Stimulated activated CD4-positive, alpha-beta T cell treated with anti-CD3 and anti-CD28 coated beads, Interleukin-4, amount 100 ng/mL, for 48 hours (primary cell): ENCODE measurements around the gene IL4I1.

Source experiments
- DNase-seq, 2 donors: peaks; one replicate each; pipeline ENCODE4 v3.0.0-alpha.2; 2020; ENCODE audit warnings: low read depth in 2 of 2

IL4I1 gene

DNA sequence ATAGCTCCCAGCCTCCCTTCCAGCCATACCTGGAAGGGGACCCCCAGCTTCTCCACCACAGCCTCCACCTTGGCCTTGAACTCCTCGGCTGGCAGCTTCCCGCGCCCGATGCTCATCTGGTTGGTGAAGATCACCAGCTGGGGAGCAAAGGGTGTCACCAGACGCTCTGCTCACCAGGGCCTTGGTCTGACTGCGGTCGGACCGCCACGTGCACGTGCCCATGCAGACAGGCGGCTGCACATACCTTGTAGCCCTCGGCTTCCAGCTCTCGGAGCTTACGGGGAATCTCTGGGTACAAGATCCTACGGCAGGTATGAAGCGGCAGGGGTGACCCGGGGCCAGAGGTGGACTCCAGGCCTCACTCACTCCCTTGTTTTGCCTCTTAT is 32.8 kb downstream of the IL4I1 start:
- DNase-seq: no peak

DNA sequence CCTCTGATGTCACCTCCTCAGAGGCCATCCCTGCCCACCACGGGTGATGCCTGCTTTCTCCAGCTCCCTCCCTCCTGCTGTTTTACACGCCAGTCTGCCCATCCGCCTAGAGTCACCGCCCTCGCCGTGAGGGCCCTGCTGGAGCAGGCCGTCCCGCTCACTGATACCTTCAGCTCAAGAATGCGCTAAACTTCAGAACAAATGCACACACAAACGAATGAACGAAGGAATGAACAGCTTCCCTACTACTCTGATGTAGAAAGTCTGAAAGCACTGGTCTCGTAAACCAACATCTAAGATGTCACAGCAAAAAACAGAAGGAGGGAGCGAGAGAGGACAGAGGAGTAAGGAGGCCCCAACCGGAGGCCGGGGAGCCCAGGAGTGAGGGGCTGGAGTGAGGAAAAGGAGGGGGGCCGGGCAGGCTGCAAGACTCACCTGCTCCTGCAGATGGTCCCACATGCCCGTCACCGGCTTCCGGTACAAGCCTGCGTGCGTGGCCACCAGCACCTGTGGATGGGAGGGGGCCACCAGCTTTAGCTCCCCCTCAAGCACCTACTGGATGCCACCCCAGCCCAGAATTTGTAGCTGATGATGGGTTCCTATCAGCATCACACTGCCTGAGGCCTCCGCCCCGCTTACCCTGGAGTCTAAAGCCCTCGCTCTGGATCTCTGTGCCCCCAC is 33.3 kb downstream of the IL4I1 start:
- no peak for DNase-seq

DNA sequence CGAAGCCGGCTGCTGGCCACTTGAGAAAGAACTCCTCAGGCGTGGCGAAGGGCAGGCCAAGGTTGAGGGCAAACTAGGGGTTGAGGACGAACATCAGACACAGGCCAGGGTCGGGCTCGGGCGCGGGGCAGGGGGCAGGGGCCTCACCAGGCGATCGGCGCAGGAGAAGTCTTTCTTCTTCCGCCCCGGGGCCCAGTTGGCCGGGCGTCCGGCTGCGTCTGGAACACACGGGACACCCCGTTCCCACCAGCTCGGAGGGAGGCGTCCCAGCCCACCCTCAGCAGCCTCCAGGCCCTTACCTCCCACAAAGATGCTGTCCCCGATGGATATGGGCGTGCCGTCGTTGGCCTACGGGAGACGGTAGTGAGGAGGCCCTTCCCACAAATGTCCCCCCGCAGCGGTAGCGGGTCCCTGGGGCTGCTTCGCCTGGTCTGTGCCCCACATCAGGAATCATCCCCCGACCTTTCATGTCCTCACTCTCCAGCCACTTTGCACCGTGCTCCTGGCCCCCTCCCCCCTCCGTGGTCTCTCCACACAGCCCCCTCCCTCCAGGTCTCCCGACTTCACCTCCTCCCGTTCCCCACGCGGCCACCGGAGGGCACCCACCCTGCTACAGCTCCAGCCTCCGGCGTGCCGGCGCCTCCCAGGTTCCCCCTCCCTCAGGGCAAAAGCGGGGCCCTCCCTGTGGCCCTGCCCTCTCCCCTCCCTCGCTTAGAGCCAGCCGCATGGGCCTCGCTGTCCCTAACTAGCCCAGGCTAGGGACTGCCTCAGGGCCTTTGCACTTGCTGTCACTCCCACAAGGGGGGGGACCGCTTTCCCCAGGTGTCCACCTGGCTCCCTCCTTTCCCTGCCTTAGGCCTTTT is 34.1 kb downstream of the IL4I1 start:
- no peak for DNase-seq

DNA sequence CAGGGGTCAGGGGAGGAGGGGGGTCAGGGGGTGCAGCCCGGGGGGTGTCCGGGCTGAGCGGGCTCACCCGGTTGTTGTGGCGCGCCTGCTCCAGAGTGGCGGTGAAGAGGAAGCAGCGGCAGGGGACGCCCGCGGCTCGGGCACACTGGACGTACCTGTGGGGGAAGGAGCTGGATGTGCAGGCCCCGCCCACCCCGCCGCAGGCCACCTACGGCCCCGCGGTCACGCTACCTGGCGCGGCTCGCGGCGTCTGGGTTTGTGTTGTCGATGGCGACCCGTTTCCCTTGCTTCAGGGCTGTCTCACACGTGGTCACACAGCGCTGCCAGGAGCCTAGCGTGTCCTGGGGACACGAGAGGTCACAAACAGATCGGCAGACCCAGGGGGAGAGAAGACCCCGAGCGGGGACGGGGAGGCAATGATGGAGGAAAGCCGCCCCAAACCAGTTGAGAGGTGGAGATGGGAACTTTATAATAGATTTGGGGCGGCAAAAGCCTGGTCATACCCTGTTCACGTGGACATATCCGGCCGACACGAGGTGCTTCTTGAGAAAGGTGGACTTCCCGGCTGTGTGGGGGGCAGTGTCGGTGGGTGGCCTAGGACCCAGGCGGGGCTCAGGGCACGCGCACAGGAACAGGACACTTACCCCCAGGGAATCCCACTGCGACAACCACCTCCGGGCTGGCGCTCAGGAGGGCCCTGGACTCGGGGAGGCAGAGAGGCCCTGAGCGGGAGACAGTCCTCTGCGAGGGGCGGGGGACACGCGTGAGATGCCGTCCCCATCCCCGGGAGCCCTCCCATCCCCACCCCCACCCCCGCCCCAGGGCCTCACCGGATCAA is 34.9 kb downstream of the IL4I1 start:
- DNase-seq: no peak

DNA sequence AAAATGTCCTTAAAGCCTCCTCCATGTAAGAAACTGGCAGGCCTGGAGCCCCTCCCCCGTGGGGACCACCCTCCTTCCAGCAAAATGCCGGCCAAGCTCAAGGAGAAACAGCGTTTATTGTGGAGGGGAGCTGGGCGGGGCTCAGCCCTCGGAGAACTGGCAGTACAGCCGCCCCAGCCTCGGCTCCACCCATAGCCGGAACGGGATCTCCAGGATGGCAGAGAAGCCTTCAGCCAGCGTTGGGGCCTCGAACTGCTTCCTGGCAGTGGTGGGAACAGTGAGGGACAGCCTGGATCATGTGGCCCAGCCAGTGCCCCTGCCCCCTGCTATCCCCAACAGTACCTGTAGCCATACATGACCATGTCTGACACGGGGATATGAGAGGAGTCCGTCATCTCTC is 35.6 kb downstream of the IL4I1 start:
- no peak for DNase-seq

DNA sequence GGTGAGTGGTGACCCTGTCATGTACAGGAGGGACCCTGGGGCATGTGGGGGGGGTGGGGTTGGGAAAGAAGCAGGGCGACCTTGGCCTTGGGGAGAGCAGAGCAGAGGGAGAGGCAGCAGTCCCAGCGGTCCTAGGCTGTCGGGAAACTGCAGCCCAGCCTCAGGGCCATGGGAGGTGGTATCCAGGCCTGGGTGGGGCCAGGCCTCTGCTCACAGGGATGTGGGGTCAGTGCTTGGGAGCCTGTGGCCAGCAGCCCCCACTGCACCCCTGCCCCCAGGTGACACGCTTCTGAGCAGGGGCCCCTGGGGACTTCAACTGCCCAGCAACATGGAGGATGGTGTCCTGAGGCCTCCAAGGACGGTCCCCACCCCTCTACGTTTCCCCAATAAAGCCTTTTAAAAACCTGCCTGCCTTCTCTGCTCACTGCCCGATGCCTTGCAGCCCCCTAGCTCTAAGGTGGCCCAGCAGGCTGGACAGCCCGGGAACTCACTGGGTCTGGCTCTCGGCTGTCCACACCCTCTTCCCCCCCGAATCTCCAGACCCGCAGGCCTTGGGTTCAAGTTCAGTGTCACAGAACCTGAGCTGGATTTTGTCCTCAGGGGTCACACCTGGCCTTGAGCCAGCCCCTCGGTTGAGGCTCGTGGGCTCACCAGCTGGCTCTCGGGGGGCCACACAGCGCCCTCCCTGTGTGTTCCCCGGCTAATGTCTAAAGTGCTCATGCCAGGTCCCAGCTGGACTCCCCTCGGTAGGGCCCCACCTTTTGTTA is 36.2 kb downstream of the IL4I1 start:
- no peak for DNase-seq

DNA sequence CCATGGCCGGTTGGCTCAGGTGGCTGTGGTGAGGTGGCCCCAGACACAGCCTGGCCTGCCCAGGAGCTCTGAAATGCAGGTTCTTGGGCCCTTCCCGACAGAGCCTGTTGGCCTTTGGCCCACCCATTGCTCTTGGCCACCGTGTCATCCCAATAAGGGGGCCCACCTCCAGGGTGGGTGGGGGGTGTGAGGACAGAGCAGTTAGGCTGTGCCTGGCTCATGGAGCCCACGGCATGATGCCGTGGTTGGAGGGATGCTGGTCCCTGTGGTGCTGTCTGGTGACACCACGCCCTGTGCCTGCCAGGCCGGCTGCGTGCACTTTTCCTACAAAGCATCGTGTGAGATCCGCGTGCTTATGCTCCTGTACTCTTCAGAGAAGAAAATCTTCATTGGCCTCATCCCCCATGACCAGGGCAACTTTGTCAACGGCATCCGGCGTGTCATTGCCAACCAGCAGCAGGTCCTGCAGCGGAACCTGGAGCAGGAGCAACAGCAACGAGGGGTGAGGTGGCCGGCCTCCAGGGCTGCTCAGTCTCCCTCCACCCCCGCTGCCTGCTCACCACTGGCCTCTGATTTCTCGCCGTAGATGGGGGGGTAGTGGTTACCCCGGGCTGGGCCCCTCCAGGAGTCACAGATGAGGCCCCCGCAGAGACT is 36.9 kb downstream of the IL4I1 start:
- DNase-seq: no peak

DNA sequence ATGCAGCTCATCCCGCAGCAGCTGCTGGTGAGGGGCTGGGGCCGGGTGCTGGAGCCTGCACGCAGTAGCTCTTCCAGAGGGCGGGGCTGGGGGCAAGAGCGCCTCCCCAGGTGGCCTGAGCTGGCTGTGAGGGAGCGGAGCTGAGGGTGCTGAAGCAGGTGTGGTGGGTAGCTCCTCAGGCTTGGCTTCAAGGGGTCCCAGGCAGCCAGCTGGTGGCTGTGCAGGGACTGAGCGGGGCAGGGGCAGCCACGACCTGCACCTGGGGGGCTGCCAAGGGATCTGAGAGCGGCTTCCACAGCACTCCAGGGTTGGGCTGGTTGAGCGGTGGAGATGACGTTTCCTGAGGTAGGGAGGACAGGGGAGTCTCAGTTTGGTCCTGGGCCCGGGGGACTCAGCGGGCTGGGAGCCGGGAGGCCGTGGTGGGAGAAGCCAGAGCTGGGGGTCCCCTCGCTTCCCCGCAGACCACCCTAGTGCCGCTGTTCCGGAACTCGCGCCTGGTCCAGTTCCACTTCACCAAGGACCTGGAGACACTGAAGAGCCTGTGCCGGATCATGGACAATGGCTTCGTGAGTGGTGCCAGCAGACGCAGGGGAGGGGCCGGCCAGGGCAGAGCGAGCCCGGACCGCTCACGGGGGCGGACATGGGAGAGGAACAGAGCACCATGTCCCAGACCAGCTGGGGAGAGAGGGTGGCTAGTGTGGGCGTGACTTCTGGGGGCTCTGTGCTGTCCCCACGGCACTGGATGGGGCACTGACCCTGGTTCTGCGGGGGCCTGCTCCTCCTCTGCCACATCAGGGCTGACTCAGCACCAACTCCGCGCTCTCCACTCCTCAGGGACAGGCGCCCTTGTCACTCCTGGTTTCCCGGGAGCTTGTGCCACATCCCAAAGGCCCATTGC is 38.4 kb downstream of the IL4I1 start:
- DNase-seq: no peak

DNA sequence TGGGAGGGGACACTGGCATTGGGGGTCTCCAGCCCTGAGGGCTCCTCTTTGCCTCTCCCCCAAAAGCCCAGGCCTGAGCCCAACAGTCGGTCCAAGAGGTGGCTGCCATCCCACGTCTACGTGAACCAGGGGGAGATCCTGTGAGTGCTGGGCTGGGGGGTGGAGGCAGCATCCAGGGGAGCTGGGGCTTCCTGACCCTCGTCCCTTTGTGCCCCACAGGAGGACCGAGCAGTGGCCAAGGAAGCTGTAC is 38.9 kb downstream of the IL4I1 start:
- no peak for DNase-seq

DNA sequence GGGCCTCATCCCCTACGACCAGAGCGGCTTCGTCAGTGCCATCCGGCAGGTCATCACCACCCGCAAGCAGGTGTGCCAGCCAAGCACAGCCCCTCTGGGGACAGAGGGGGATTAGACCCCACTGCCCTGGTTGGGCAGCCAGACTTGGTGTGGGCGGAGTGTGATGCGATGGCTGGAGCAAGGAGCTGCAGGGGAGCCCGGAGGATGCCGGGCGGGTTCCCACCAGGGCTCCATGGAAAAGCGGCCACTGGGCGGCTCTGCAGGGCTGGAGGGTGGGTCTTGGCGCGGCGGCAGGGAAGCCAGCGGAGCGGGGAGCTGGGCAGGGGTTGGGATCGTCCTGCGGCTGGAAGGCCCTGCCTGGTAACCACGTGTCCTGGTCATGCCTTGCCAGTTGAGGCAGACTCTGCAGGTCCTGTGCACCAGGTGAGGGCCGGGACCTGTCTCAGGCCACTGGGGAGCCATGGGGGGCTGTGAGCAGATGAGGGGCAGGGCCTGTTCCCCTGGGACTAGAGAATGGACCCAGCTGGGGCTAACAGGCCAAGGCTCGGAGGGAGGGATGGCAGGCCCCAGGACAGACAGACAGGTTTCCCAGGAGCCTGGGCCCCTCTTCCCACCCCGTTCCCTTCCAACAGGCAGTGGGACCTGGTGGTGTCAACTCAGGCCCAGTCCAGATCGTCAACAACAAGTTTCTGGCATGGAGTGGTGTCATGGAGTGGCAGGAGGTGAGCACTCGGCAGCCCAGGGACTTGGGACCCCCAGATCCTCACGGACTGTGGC is 39.4 kb downstream of the IL4I1 start:
- DNase-seq: no peak

DNA sequence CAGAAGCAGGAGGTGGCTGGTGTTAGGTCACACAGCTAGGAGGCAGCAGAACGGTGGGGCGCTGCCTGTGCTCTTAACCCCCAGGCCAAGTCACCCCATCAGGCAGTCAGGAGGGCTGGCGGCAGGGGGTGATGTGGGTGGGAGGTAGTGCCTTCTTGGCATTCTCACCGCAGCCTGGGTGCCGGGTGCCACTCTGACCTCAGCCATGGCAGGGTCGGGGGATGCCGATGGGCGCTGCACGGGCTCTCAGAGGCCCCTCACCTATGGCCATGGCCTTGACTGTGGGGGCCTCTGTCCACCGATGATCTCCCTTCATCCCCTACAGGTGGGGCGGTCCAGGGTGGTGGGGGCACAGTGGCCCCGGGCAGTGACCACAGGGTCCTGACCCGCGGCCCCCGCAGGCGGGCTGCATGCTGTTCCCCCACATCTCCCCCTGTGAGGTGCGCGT is 40.1 kb downstream of the IL4I1 start:
- DNase-seq: no peak

DNA sequence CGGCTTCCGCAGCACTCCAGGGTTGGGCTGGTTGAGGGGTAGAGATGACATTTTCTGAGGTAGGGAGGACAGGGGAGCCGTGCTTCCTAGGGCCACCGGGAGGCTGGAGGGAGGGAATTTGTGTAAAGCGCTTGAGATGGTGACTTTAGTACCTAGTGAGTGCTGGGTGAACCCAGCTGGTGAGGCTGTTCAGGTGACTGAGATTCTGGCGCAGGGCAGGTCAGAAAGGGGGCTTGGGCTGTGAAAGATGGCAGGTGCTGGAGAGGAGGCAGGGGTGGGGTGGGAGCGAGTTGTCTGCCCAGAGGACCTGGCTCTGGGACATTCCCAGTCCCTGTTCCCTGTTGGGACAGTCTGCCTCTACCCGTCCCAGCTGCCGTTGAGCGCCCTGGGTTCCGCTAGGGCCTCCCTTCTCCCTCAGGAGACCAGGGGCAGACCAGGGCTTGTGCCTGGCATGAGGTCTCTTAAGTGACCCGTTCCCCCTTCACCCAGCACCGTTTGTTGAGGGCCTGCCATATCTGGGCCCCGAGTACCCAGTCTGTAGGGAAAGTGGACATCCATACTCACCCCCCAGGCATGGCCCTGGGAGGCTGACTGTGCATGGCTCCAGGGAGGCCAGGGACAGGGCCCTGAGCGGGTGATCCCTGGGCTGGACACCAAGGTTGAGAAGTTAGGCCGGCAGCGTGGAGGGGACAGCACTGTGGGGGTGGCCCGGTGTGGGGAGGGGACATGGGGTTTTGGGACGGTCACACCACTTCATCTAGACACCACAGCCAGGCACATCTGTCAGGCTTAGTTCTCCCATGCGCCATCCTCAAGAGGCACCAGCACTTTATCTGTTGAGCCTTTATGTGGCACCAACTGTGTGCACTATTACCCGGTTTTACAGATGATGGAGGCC is 40.8 kb downstream of the IL4I1 start:
- DNase-seq: no peak

DNA sequence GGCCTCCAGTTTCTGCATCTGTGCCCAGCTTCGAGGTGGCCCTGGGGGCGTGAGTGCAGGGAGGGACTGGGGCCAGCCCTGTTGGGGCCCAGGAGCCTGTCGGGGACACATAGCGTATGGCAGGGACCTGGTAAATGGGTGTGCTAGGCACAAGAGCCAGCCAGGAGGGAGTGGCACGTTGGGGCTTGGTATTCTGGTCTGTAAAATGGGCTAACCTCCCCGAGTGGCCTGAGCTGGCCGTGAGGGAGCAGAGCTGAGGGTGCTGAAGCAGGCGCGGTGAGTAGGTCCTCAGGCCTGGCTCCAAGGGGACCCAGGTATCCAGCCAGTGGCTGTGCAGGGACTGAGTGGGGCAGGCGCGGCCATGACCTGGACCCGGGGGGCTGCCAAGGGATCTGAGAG is 41.4 kb downstream of the IL4I1 start:
- no peak for DNase-seq

DNA sequence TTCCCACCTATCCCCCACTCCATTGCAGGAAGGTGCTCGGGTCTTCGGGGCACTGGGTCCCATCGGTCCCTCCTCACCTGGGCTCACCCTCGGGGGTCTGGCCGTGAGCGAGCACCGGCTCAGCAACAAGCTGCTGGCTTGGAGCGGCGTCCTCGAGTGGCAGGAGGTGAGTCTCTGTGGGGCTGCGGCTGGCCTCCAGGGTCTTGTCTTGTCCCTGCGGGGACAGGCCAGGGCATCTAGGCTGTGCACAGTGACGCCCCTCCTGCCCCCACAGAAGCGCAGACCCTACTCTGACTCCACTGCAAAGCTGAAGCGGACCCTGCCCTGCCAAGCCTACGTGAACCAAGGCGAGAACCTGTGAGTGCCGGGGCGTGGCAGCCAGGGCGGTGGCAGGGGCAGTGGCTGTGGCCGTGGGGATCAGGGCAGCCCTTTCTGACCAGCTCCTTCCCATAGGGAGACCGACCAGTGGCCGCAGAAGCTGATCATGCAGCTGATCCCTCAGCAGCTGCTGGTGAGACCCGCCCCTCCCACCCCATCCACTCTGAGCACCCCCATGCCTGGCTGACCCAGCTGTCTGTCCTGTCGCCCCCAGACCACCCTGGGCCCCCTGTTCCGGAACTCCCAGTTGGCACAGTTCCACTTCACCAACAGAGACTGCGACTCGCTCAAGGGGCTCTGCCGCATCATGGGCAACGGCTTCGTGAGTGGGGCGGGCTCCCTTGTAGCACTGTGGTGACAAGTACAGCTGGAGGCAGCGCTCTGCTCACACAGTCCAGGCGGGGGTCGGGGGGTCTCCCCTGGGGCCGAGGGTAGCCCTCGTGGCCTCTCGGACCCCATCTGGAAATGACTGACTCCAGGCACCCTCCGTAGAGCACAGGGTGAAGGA is 42.1 kb downstream of the IL4I1 start:
- no peak for DNase-seq

DNA sequence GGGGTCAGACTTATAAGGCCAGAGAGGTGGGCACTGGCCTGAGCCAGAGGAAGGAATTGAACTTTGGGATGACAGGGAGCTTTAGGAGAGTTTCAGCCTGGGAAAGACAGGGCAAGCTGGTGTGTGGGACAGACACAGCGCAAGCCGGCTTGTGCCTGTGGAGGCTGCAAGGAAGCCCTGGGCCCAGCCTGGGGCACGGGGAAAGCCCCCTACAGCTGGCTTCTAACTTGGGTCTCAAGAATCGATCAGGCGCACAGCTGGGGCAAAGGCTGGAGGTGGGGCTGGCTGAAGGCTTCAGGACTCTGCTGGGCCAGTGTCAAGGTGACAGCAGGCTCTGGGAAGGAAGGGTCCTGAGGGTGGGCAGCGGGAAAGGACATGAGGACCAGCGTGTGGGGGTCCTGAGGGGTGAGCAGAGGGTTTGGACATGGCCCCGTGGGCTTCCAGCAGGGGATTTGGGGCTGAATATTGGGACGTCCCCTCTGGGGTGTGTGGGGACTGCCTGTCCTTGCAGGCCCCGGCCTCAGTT is 42.8 kb downstream of the IL4I1 start:
- DNase-seq: no peak

DNA sequence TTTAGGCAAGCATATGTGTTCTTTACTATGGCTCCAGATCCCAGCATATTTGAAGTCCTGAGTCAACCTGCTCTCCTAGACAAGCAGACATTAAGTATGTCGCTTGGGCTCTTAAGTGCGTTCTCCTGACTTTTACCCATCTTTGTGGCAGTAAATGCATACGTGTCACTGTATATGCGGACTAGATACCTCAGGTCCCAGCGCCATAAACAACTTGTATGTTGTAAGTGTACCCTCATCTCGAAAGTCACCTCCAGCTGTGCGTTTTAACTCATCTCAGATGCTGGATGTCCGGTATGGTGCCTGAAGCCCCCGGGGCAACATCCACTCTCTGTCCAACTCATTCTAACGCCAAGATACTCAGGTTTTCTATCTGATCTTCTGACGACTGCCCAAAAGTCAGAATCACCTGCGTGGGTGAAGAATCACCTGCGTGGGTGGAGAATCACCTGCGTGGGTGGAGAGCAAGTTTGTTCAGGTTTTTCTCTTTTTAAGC is 44.0 kb downstream of the IL4I1 start:
- no peak for DNase-seq
